Tibial artery (tissue), 4 donors: Measurements from ENCODE around the gene CDK5RAP3.
A peak's percentile ranks its signal among the peaks of the same experiment; 100 is the strongest.

ENCODE experiments used
- DNase-seq, 2 donors: peaks; one replicate each; pipeline ENCODE4 v3.0.0-alpha.2; 2019
- H3K27ac ChIP-seq, 2 donors: fragments of 200-600 bp; sonication (generic) in 1 of 2; 1 replicate in 1 of 2; 2 replicates in 1 of 2; pipeline ENCODE4 v1.5.1; 2018 to 2019; ENCODE audit warnings: mild to moderate bottlenecking in 1 of 2
- H3K27me3 ChIP-seq, 2 donors: fragments of 200-600 bp; sonication (generic) in 1 of 2; one replicate each; pipeline versions ENCODE4 v1.5.1 to v1.6.0; 2016 to 2019
- H3K36me3 ChIP-seq, 3 donors: fragments of 200-600 bp; sonication (generic) in 2 of 3; one replicate each; pipeline ENCODE4 v1.5.1; 2016 to 2019; ENCODE audit warnings: mild to moderate bottlenecking in 2 of 3
- H3K4me1 ChIP-seq, 4 donors: fragments of 200-600 bp; sonication (generic) in 2 of 4; 1 replicate in 3 of 4; 2 replicates in 1 of 4; pipeline ENCODE4 v1.5.1; 2016 to 2019
- H3K4me3 ChIP-seq, 2 donors: fragments of 200-600 bp; sonication (generic) in 1 of 2; 1 replicate in 1 of 2; 2 replicates in 1 of 2; pipeline ENCODE4 v1.5.1; 2018 to 2019; ENCODE audit warnings: mild to moderate bottlenecking in 2 of 2
- H3K9me3 ChIP-seq, 3 donors: fragments of 200-600 bp; sonication (generic) in 1 of 3; one replicate each; pipeline ENCODE4 v1.5.1; 2016 to 2019
- CTCF ChIP-seq, 2 experiments: fragments of 200-600 bp in 1 of 2; fragments of 450-650 bp in 1 of 2; IDR thresholded peaks; one replicate each; pipeline ENCODE4 v1.5.1; 2017 to 2019; ENCODE audit warnings: antibody characterized with exemption in 2 of 2, mild to moderate bottlenecking in 1 of 2, moderate library complexity in 1 of 2
- intact Hi-C: fragments of 100-400 bp; cut with DNase I; formaldehyde crosslinking; loops from one replicate; pipeline ENCODE4 v1.15.0; 2023; ENCODE audit warnings: low total_unique reads

Gene CDK5RAP3

DNA sequence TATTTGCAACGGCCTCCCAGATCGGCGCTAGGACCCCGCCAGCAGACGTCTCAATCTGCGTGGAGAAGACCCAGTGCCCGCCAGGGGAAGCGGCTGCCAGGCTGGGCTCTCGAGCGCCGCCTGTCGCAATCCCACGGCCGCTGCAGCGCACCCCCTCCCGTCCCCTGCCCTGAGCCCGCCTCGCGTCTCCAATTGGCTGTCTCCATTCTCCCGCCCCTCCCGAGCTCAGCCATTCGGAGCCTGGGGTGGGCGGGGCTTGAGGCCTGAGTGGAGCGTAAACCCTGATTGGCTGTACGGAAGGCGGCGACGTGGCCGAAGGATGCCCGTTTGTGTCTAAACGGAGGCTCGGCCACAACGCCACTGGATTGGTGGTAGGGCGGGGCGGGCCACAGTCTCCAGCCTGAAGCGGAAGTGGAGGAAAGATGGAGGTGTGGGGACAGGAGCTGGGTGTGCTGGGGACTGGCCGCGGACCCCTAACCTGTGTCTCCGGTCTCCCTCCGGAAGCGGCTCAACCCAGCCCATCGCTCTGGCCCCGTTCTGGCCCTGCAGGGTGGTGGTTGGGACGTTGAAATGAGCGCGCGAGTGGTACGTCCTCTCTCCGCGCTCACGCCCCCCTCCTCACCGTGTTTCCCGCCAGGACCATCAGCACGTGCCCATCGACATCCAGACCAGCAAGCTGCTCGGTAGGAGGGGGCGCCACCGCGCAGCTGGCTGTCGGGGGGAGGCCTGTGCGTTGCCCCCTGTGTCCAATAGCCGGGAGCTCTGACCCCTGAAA lies at the start of gene CDK5RAP3:
CDK5RAP3 (plus strand) TSS at position 389 of the 775 bp plus-strand sequence; CDS start at position 423, 34 bp downstream.
- no peaks in the 10 kb centered on the region for H3K9me3 ChIP-seq
- peaks cover 0 to 21% (median 15%) of the 10 kb centered on the region in 4 donors for H3K4me1 ChIP-seq
- H3K4me3 ChIP-seq = peak within 1 kb of the TSS; percentile 89 to 100
- peak; percentile 98 for TF ChIP-seq CTCF (IDR thresholded peaks at IDR 0.05)
- intact Hi-C loops = loop anchor here (2.0 to 5.0 kb wide), 2 partner anchors 58 to 129 kb away; partner anchors contain the start of gene SCRN2
- peaks cover 9 to 27% (median 27%) of the 10 kb centered on the region in 3 donors for H3K36me3 ChIP-seq
- peak; percentile 100 for DNase-seq
- peak within 1 kb of the TSS; percentile 88 to 93 for H3K27ac ChIP-seq
- H3K27me3 ChIP-seq = no peaks in the 10 kb centered on the region

GRCh38 chr17:47924785-47925677 lies 45.9 kb upstream of the CDK5RAP3 start:
- Histone ChIP-seq H3K4me3 (no peak overlapping the region), H3K27me3 (no peaks in the 10 kb centered on the region), H3K27ac (no peak overlapping the region), H3K9me3 (no peaks in the 10 kb centered on the region), H3K4me1 (peaks cover 0 to 17% (median 0%) of the 10 kb centered on the region in 4 donors), H3K36me3 (peaks cover 32 to 72% (median 69%) of the 10 kb centered on the region in 3 donors)
- intact Hi-C loops = no loop called here
- DNase-seq = no peak
- TF ChIP-seq CTCF (IDR thresholded peaks at IDR 0.05) = no peak

- H3K36me3 ChIP-seq = peaks cover 32 to 74% (median 69%) of the 10 kb centered on the region in 3 donors
- peaks cover 0 to 21% (median 0%) of the 10 kb centered on the region in 4 donors for H3K4me1 ChIP-seq
- no peak for DNase-seq
- H3K27ac ChIP-seq = no peak overlapping the region
- H3K9me3 ChIP-seq = no peaks in the 10 kb centered on the region
- intact Hi-C loops = no loop called here
- H3K4me3 ChIP-seq = no peak overlapping the region
- TF ChIP-seq CTCF (IDR thresholded peaks at IDR 0.05) = no peak
- no peaks in the 10 kb centered on the region for H3K27me3 ChIP-seq
These were observed 45.3 kb upstream of the CDK5RAP3 start for GRCh38 chr17:47925678-47925988.

GRCh38 chr17:47927821-47928400 lies 43.0 kb upstream of the CDK5RAP3 start:
- Histone ChIP-seq H3K9me3 (no peaks in the 10 kb centered on the region), H3K4me3 (no peak overlapping the region), H3K4me1 (peaks cover 0 to 21% (median 0%) of the 10 kb centered on the region in 4 donors), H3K27ac (no peak overlapping the region), H3K27me3 (no peaks in the 10 kb centered on the region), H3K36me3 (peaks cover 32 to 73% (median 66%) of the 10 kb centered on the region in 3 donors)
- intact Hi-C loops = no loop called here
- no peak for TF ChIP-seq CTCF (IDR thresholded peaks at IDR 0.05)
- no peak for DNase-seq

- DNase-seq = no peak
- peaks cover 0 to 21% (median 0%) of the 10 kb centered on the region in 4 donors for H3K4me1 ChIP-seq
- intact Hi-C loops = no loop called here
- TF ChIP-seq CTCF (IDR thresholded peaks at IDR 0.05) = no peak
- H3K4me3 ChIP-seq = no peak overlapping the region
- H3K27me3 ChIP-seq = no peaks in the 10 kb centered on the region
- H3K27ac ChIP-seq = no peak overlapping the region
- H3K36me3 ChIP-seq = peaks cover 27 to 73% (median 61%) of the 10 kb centered on the region in 3 donors
- no peaks in the 10 kb centered on the region for H3K9me3 ChIP-seq
These were observed 42.5 kb upstream of the CDK5RAP3 start for GRCh38 chr17:47928415-47928814.
